Activated CD8-positive, alpha-beta memory T cell treated with anti-CD3 and anti-CD28 coated beads, Interleukin-2, amount 50 U/mL, for 24 hours (primary cell): Measurements from ENCODE around the gene ENOX1.

Experiments
- DNase-seq: peaks from one replicate; pipeline ENCODE4 v3.0.0-alpha.2; 2020; ENCODE audit errors: extremely low read depth

Gene ENOX1

DNA sequence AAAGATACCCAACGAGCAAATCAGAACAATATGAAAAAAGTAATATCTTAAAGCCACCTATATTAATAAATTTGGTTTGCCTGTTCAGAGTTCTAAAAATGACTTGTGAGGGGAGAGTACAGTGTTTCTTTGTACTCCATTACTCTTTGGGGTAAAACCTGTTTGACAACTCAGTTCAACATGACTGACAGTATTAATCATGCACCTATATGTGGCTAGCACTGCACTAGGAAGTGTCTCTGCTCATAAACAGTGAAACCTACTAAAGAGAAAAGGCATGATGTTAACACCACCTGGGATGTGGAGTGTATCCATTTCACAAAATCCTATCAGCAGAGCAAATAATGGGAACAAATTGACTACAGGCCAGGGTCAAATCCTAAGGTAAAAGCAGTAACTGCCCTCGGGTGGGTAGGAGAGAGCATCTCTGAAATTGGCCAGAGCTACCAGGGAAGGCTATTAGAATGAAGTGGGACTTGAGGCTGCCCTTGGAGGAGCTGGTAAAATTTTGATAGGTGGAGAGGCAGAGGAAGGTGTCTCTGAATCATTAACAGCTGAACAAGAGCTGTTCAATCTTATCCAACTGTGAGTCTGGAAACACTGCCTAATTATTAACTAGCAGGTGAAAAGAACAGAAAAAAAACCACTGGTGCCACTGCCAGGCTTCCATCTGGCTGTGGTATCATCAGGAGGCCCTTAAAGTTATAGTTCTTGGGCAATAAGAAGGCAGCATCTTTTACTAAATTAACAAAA lies 398.3 kb downstream of the ENOX1 start:
- DNase-seq: no peak

DNA sequence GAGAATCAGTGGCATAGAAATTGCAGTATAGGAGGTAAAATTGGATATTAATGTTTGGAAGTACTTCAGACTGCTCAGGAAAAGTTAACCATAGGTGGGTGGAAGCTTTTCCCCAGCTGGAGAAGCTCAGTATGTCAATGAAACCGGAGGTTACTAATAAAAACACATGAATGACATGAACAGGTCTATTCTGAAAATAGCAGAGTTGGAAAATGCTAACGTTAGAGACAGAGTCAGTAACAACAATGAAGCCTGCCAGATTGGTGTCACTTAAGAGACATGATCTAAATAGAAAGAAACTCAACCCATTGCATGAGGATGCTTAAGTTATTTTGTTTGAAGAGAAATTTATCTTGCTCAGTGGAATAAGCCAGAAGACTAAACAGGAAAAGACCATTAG lies 398.9 kb downstream of the ENOX1 start:
- DNase-seq: no peak

DNA sequence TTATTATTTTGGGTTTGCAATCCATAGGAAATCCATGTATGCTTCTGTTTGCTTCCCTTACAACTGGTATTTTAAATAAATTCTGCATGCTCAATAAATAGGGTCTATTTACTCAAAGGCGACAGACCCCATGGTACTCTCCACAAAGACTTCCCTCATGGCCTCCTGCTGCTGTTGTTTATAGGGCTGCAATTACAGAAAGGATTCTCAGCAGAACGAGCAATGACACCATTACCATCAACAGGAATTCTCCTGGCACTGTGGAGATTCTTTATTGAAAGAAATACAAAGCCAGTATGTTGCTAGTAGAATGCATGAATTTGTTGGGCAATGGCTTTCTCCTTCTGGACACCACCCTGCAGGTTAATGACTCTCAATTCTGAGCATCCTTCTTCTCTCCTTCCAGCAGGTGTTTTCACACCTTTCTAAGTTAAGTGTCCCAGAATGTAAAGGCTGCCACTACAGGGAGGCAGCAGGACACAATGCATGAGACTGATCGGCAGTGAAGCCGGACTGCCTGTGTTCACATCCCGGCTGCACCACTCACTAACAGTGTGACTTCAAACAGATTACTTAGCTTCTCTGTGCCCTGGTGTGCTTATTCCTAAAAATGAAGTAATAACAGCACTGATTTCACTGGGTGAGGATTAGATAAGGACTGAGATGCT lies 403.1 kb downstream of the ENOX1 start:
- no peak for DNase-seq

DNA sequence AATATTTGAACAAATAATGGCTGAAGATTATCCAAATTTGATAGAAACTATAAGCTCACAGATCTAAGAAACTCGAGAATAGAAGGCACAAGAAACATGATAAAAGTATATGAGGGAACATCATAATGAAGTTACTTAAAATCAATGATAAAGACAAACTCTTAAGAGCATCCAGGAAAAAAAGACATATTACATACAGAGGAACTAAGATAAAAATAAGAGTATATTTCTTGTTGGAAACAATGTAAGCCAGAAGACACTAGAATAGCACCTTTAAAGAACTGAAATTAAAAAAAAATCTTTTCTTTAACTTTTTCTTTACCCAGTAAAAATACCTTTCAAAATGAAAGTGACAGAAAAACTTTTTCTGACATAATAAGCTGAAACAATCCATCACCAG lies 407.0 kb downstream of the ENOX1 start:
- DNase-seq: no peak

DNA sequence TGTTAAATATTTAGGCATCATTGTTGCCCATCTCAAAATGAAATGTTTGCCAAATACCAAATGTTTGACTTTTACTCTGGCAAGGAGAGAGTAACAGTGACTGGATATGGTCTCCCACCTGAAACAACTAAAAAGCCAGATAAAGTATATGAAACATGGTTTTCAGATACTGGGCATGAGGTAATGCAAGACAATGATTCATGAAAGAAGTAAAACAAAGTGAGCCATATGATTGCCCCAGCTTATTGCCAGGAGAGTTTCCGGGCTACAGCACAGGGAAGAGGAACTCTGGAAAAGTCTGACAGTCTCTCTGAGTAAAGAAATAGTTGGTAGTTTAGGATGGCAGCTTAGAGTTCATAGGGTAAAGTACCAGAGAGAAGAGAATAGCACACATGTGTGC lies 408.8 kb downstream of the ENOX1 start:
- no peak for DNase-seq

DNA sequence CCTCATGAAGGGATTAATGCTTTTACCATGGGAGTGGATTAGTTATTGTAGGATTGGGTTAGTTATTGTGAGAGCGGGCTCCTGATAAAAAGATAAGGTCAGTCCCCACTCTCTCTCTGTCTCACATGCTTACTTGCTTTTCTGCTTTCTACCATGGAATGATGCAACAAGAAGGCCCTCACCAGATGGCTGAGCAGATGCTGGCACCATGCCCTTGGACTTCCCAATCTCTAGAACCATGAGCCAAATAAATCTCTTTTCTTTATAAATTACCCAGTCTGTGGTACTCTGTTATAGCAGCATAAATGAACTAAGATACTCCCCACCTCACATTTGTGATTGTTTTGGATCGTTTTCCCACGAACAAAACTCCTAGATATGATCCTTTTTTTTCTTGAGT lies 409.6 kb downstream of the ENOX1 start:
- DNase-seq: no peak

DNA sequence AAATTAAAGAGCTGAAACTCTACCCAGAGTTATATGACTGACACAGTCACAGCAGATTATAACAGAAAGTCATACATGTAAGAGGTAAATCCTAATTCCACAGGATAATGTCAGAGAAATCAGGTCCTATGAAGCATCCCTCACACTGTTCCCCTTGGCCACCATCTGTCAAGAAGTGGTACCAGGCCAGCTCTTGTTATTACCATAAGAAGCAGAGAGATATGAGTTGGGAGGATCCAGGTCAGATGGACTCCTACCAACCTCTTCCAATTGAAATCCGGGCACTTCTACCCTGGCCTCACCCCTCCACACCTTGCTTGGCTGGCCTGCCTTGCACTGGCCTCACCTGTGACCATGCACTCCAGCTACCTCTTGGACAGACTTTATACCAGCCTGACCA lies 410.2 kb downstream of the ENOX1 start:
- no peak for DNase-seq

DNA sequence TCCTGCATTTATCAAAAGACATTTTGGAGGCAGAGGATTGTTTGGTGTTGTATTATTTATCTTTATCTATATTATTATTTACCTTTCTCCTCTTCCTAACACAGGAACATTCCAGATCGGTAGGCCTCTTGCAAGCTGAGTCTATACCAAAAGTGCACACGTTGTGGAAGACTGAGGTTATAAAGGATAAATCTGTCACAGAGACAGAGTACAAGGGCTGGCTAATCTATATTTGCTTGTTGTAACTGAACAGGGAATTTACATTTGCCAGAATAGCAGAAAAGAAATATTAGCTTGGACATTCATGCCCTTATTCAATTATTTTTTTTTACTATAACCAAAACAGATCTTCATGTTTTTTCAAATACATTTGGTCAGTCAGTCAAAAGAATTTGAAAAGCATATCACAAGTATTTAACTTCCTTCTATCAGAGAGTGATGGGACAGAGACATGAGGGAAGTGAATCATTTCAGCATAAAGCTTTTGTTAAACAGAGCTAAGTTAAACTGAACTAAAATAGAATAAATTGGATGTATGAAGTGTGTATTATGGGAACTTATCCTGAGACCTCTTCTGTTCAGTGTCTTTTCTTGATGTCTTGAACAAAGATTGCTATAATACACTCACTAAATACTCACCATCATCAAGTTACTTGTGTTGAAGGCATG lies 410.8 kb downstream of the ENOX1 start:
- no peak for DNase-seq

DNA sequence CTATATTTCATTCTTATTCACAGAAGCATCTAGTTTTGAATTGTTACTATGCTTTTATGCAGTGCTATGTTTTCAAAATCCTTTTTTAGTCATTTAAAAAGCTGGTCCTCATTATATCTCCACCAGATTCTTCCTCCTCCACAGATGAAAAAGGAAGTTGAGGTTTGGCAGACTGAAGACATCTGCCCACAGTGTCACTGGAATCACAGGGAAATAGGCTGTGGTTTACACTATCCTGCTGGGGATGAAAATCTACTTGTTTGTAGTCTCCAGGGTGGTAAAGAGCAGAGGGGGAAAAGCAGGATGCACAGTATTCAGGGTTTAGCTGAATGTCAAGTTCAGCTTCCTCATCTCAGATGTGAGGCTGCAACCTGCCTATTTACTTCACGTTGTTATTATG lies 412.2 kb downstream of the ENOX1 start:
- DNase-seq: no peak

DNA sequence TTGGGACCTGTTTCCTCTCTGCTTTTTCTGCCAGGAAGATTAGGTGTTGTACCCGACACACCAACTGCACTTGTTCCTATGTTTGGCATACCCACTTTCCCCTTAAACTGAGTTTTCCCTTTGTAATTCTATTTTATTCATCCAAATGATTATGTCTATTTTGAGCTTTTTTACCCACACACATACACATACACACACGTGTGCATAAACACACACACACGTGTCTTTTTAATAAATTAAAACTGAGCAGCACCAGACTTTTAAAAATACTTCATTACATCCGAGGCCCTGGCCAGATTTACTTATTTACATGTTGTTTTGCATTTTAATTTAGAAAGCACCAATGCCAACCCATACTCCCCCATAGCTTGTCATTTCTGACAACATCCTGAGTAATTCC lies 413.4 kb downstream of the ENOX1 start:
- no peak for DNase-seq

DNA sequence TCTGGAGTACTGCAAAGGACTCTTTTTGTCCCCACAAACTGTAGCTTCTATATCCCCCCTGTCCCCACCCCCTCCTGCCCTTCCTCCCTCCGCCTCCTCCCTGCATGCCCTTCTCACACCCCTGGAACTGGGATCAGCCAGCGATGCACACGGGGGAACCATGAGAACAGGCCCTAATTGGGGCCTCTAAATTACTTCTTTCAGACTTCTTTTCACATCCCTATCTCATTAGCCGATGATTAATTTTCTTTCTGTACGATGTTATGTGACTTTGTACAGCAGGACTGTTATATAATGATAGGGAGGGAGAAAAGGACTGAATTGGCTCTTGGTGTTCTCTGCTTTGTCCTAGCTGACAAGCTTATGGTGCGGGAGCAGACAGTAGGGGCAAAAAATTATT lies 415.9 kb downstream of the ENOX1 start:
- no peak for DNase-seq

DNA sequence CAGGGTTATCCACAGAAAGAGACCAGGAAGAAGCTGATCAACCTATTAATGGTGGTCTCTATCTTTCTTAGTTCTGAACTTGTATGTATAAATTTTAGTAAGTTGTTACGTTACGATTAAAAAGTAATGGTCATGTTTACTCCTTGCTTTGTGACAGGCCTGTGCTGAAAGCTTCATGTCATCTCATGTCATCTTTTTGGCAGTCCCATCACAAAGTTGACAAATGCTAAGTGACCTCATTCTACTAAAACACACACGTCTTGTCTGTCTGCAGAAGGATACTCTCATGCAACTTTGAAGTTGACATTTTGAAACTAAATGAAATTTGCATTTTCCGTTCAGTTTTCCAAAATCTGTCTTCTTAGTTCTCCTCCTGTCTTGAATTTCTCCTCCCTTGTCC lies 417.5 kb downstream of the ENOX1 start:
- DNase-seq: no peak

DNA sequence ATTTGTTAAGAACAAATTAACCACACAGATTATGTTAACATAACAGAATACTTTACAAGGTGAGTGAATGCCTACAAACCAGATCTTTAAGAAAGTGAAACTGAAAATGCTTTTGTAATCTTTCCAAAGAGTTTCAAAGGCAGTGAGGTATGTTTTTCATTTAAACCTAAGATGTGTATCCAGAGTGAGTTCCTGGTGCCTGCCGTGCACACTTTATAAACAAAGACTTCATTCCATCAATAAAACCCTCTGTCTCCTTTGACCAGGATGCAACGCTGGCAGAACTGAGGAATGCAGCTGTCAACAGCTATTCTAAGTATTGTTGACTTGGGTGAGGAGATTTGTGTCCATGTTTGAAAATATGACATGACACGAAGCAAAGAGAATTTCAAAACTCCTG lies 418.8 kb downstream of the ENOX1 start:
- no peak for DNase-seq

DNA sequence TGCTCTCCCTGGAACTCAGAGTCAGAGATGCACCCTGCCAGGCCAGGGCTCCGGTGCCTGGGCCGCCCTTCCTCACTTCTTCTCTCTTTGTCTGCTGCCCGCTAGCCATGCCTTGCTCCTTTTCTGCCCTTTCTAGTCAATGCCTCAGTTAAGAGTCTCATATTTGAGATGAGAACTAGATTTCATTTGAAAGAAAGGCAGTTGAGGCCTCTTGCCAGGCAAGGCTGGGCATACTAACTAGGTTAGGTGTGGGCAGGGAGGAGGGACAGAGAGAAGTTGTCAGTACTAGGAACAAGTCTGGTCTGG lies 421.8 kb downstream of the ENOX1 start:
- DNase-seq: no peak

DNA sequence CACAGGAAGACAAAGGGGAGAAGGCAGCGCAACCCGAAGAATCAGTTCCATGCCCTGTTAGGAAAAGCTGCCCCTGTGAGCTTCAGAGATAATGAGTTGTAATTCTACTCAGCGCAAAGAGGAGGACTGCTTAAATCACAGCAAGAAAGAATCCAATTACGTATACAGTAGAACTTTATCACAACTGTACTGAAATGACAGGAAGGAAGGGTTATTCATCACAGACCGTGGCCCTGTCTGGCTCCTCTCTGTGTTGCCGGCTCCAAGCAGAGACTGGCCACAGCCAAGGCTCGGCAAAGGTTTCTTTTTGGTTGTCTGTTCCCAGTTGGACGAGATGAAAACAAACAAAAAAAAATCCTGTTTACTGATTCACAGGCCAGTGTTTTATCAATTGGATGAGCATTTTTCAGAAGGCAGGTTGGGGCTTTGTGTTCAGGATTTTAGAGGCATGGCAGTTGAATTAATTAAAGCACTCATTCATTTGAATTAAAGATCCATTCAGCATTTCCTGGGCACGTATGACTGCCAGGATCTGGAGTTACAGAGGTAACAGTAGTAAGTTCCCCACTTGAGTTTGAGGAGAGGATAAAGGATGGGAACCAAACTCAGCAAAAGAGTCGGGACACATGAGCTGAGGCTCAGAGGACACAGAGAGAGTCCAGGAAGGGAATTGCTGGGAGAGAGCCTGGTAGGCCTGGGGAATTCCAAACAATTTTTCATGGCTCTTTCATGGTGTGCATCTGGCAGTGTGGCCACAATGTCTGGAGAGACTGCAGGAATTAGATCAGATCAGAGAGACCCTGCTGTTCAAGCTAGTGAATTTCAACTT lies 422.3 kb downstream of the ENOX1 start:
- DNase-seq: no peak

DNA sequence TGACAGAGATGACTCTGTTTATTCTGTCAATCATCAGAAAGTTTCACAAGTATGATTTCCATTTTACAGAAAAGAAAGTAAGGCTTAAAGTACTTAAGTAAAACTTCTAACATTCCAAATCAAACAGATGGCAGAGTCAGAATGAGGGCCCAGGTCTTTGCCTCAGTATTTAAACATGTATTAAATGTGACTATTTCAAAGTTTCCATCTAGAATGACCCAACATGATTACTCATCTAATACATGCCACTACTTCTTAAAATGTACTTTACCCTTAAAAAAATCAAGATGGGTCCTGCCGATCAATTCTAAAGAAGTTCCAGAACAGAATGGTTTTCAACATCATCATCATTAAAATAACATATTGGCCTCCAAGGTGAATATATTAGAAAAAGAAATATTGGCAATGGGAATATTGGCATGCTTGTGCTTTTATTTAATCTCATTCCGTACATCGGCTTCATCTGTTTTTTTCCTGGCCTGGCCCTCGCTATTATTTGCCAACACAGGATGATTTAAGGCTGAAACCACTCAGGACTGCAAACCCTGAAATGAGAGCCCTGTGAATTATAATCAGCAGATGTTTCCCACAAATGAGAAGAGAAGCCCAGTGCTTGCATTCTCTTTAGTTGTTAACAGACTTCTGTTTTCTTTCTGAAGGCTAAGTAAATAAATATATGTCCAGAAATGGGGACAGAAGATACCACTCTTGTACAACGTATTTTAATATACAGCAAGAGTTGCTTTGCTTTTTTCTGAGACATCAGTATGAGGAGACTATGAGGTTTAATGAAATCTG lies 423.4 kb downstream of the ENOX1 start:
- no peak for DNase-seq

DNA sequence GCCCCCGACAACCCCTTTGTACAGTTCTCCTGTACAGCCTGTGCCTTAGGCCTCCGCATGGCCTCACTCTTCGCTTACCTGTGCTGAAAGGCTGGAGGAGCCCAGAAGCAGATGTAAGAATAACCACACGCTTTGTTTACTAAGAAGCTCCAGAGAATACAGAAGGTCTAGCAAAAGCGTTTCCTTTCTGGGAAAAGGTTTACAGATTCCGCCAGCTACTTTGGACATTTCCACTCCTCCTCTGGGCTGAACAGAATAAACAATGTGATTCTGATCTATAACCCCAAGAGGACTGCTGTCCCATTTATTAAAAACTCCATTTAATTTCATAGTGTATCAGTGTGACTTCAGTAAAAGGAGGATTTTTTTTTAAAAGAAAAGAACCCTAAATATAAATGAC lies 424.2 kb downstream of the ENOX1 start:
- no peak for DNase-seq

DNA sequence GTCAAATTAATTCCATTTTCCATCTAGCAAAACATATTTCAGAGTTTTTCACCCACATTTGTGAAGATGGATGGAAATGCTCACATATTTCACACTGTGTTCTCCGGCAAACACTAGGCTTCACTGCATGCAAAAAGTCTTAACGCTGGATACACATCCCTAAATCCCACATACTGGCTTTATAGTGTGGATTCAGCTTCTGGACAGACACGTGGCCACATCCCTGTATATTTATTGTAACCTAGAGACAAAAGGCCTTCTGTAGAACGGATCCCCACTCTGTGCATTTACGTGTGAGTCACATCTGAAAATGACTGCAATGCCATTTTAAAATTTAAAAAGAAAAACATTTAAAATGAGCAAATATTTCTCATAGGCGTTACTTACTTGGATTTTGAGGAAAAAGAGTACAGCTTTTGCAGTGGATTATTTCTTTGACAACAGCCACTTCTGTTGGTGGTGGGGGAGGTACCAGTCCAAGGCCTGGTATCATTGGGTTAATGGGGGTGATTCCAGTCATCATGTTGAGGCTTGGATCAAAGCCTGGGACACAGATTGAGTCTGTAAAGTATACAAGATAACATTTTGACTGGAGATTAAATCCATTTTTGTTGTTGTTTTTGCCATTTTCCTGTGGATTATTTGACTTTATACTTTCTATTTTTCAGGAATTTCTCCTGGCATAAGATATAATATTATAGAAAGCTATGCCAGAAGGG lies 425.7 kb downstream of the ENOX1 start:
- no peak for DNase-seq

DNA sequence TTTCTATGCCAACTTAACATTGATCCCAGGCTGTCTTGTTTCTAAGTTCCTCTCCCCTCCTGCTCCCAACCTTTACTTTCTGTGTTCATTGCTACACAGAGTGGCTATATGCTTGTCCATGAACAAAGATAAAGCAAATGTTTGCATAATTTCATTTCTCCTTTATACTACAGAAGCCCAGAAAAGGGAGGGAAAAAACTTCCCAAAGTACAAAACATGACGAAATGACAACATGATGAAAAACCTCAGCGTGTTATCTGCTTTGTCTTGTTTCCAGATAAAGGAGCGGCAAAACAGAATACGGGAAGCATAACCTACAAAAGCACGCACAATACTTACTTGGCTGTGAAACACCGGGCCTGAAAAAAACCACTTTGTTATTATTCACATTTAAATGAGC lies 426.6 kb downstream of the ENOX1 start:
- DNase-seq: no peak

DNA sequence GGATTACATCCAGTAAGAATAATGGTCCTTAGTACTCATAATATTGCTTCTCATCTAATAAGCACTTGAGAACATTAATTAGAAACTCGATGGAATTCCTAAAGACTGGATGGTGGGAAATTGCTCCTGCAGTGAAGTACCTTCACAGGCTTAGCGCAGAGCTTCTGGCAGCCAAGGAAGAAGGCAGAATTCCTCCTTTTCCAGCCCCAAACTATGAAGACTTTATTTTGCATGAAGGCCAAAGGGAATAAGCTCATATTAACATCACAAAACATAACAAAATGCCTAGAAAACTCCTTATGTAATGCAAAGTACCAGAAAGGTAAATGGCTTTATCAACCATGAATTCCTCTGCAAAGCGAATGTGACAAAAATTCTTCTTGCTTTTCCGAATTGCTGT lies 427.2 kb downstream of the ENOX1 start:
- no peak for DNase-seq

DNA sequence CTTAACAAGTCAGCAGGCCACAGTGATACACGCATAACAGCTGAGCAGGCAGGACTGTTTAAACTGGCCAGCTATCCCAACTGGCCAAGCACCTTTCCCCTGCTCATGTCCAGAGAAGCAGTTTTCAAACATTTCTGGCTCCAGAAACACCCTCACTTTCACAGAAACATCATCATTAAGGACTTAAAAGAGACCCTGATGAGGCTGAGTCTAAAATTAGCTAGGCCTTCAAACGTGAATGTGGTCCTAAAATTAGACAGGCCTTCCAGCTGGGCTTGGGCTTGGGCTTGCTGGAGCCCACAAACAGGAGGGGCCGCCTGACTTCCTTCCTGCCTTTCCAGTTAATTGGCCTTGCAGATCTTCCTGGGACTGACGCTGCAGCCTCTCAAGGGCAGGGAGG lies 429.2 kb downstream of the ENOX1 start:
- no peak for DNase-seq
